NCI-H2107 (cell line): ENCODE results near the gene THAP4.
"Not testable (repeated sequence)": the region's sequence is repeated elsewhere in the genome, so short reads cannot be mapped to it uniquely, and the experiment has no call there.

Source experiments
- DNase-seq: peaks from one replicate; lab custom pipeline; 2025; lab: John Stamatoyannopoulos, UW

THAP4 gene

GRCh38 chr2:241584436-241584835, 52.5 kb downstream of the THAP4 start:
- no peak for DNase-seq

- no peak for DNase-seq
Observed at GRCh38 chr2:241582806-241583205, 54.2 kb downstream of the THAP4 start.

DNA sequence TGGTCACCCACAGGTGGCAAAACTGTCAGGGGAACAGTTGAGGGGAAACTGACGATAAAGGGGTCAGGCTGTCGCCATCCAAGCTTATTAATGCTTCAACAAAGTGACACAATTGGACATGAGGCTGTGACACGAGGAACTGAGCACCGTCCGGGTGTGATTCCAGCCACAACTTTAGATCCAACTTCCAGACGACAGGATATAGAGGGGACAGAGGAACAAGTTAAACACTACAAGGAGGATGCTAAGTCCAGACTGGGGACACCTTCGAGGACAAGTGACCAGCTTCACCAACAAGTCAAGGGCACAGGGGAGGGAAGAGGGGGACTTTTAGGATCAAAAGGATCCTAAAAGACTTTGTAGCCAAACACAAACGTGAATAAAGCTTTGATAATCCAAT, 54.6 kb downstream of the THAP4 start:
- DNase-seq: no peak

GRCh38 chr2:241579281-241579680, 57.7 kb downstream of the THAP4 start:
- no peak for DNase-seq

GRCh38 chr2:241577413-241578122, 59.4 kb downstream of the THAP4 start:
- DNase-seq: no peak

DNA sequence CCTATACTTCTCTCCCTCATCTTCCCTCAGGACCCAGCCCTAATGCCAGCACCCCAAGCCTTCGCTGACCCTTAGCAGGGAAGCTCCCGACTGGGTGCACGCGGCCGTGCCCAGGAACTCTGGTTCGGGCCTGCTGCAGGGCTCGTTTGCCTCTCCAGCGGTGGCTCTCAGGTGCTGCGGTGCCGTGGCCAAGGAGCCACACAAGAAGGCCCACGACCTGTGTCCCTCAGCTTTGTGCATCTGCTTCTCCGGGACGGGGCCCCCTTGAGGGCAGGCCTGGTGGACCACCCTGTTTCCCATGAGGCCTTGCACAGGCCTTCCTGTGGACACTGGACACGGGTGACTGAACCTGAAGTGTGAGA, 60.7 kb downstream of the THAP4 start:
- DNase-seq: no peak

DNA sequence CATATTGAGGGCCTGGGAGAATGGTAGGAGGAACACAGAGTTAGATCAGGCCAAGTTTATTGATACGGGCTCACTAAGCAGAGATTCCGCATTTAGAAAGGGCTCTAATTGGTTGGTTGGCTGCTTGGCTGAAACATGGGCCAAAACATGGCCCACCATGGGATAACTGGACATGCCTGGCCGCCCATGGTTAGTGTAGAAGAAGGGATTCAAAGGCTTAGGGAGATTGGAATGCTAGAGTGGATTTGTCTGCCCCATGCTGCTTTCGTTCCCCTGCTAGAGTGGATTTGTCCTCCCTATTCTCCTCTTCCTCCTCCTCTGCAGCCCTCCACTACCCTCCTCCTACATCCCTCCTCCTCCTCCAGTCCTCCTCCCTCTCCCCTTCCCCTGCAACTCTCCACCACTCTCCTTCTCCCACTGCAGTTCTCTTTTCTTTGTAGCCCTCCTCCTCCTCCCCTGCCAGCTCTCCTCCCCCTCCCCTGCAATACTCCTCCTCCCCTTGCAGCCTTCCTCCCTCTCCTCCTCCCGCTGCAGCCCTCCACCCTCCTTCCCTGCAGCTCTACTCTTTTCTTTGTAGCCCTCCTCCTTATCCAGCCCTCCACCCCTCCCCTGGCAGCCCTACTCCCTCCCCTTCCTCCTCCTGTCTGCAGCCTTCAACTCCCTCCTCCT, 61.2 kb downstream of the THAP4 start:
- no peak for DNase-seq

DNA sequence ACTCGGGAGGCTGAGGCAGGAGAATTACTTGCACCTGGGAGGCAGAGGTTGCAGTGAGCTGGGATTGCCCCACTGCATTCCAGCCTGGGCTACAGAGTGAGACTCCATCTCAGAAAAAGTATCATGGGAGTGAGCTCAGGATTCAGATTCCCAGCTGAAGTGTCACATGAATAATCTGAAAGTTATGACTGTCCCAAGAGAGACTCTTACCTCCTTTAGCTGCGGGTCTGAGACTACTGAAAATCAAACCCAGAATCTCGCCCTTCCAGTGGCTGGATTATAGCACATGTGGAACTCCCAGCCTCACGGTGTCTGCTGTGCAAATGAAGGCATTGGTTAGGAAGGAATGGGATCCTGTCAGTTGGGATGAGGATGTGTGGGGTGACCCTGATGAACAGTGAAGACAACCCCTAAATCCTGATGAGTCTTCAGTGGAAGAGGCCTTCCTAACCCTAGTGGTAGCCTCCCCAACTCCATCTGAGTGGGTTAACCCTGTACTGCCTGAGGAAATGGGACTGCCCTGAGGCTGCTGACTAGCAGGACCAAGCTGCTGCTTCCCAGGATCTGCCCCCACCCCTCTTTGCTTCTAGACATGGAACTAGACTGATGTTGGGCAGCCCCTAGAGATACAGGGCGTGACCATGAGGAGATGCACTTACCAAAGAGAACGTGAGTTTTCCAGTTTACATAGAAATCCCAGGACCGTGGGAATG, 61.9 kb downstream of the THAP4 start:
- no peak for DNase-seq

DNA sequence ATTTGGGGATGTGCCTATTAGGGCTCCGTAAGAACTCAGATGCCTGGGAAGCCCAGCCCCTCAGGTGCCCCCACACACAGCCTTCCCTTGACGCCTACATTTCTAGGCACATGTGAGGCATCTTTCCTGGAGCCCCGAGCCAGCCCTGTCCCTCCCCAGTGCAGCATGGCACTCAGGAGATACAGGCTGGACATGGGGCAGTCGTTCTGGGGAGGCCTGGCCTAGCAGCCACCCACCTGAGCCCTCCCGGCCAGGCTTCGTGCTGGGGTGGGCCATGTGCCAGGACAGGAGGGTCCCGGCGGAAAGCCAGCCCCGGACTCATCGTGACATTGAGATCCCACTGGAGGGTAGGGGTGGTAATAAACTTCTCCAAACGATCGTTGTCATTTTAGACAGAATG, 63.2 kb downstream of the THAP4 start:
- no peak for DNase-seq

GRCh38 chr2:241572915-241573651, 63.9 kb downstream of the THAP4 start:
- not testable (repeated sequence) for DNase-seq

DNA sequence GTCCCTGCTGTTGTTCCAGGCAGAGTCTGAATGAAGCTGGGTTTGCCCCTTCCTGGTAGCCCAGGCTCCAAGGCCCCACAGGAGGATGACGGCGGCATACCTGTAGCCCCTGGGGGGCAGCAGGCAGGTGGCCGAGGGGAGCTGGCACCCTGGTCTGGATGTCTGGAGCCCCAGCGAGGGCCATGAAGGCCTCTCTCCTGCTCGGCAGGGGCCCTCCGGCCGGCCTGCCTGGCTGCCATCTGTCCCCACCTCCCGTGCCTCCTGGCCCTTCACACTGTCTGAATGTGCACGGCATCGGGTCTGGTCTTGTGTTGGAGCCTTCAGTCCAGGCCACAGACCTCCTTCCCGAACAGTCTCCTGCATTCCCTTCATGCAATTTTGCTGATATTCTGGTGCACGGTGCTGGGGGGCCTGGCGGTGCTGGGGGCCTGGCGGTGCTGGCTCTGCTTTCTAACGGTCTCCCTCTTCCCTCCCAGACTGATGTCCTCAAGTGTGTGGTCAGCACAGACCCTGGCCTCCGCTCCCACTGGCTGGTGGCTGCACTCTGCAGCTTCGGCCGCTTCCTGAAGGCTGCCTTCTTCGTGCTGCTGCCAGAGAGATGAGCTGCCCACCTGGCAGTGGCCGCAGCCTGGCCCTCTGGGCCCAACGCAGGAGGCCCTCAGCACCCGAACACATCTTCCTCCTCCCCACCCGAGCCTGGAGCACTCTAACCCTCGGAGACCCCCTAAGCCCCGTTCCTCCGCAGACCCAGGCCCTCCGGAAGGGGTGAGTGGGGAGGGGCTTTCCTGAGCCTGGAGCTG, 64.9 kb downstream of the THAP4 start:
- DNase-seq: no peak

- DNase-seq: no peak
Observed at GRCh38 chr2:241570961-241571581, 65.9 kb downstream of the THAP4 start.

- DNase-seq: no peak
Observed at GRCh38 chr2:241569831-241570281, 67.1 kb downstream of the THAP4 start.

DNA sequence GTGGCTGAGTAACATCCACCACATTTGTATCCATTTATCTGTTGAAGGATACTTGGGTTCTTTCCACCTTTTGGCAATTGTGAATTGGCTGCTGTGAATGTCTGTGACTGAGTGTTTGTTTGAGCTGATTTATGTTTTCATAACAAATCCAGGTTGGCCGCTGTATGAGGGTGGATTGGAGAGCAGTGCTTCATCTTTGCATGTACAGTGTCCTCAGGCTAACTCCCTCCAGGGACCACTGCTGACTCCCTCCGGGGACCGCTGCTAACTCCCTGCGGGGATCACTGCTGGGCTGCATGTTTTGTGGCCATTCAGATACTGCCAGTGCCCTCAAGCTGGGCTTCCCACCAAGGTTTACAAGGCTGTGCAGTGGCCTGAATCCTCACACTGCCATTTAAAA, 68.2 kb downstream of the THAP4 start:
- DNase-seq: no peak

DNA sequence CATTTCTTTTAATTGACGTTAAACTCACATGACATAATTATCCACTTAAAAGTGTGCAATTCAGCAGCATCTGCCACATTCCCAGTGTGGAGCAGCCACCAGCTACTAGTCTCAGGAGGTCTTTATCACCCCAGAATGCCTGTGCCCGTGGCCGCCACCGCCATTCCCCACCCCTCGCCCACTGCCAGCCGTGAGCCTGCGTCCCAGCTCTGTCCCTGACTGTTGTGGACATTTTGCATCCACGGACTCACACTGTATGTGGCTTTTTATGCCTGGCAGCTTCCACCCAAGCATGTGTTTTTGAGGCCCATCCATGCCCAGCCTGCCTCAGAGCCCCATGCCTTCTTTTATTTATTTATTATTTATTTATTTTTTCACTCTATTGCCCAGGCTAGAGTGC, 69.2 kb downstream of the THAP4 start:
- no peak for DNase-seq

- DNase-seq: not testable (repeated sequence)
Observed at GRCh38 chr2:241567266-241567665, 69.7 kb downstream of the THAP4 start.

- DNase-seq: no peak
Observed at GRCh38 chr2:241566468-241566867, 70.5 kb downstream of the THAP4 start.

DNA sequence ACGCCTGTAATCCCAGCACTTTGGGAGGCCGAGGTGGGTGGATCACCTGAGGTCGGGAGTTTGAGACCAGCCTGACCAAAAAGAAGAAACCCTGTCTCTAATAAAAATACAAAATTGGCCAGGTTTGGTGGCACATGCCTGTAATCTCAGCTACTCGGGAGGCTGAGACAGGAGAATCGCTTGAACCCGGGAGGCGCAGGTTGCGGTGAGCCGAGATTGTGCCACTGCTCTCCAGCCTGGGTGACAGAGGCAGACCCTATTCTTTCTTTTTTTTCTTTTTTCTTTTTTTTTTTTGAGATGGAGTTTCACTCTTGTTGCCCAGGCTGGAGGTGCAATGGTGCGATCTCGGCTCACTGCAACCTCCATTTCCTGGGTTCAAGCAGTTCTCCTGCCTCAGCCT, 70.9 kb downstream of the THAP4 start:
- DNase-seq: not testable (repeated sequence)

- DNase-seq: no peak
Observed at GRCh38 chr2:241565411-241565810, 71.5 kb downstream of the THAP4 start.

DNA sequence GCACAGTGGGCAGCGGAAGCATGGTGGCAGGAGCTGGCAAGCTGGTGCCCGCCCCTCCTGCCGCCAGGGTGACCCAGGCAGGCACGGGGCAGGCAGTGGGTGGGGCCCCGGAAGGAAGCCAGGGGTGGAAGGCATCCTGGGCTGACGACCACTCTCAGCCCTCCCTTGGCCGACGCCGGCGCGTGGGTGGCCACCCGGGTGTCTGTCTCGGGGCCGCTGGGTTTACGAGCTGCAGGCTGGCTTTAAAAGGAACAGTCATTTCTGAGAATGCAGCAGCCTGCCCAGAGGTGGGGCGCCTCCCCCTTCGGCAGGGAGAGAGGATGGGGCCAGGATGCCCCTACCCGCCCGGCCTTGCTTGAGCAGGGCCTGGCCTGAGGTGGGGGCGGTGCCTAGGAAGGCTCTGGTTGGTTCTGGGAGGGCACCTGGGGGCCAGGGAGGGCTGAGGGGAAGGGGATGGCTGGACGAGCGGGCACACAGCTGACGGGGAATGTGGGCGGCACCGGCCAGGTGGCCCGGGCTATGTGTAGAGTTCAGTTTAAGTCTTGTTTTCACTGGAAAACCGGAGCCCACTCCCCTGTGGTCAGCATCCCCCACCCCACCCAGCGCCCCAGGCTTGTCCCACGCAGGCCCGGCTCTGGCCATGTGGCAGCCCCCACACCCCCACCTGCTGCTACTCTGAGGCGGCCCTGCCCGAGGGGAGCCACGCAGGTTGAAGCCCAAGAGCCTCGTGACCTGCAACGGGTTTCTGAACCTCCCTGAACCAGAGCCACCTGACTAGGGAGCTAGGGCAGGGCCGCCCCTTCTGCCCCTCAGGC, 72.2 kb downstream of the THAP4 start:
- no peak for DNase-seq
